NK-92 treated with Interleukin-12 subunit alpha and Interleukin-12 subunit beta, amount 100 ng/mL, for 24 hours (cell line): Measurements from ENCODE around the gene ARMH4.

Experiments used
- DNase-seq: peaks from one replicate; lab custom pipeline; 2025; lab: John Stamatoyannopoulos, UW

Gene ARMH4

GRCh38 chr14:58027904-58028303, 124.1 kb downstream of the ARMH4 start:
- DNase-seq, result no peak

GRCh38 chr14:58026967-58027366, 125.0 kb downstream of the ARMH4 start:
- no peak for DNase-seq

- no peak for DNase-seq
Observed at GRCh38 chr14:58026219-58026618, 125.8 kb downstream of the ARMH4 start.

GRCh38 chr14:58014778-58015177, 137.2 kb downstream of the ARMH4 start:
- no peak for DNase-seq

- DNase-seq, result no peak
Observed at GRCh38 chr14:58002618-58003017, 149.4 kb downstream of the ARMH4 start.

GRCh38 chr14:57999979-58000378, 152.0 kb downstream of the ARMH4 start:
- DNase-seq, result no peak

GRCh38 chr14:57999471-57999870, 152.5 kb downstream of the ARMH4 start:
- no peak for DNase-seq

- DNase-seq, result no peak
Observed at GRCh38 chr14:57998766-57999165, 153.2 kb downstream of the ARMH4 start.

GRCh38 chr14:57991353-57991752, 160.7 kb downstream of the ARMH4 start:
- no peak for DNase-seq

- no peak for DNase-seq
Observed at GRCh38 chr14:57988445-57988844, 163.6 kb downstream of the ARMH4 start.

GRCh38 chr14:57987596-57988300, 164.3 kb downstream of the ARMH4 start:
- DNase-seq, result no peak

GRCh38 chr14:57987051-57987450, 165.0 kb downstream of the ARMH4 start:
- no peak for DNase-seq

- DNase-seq, result no peak
Observed at GRCh38 chr14:57982804-57983634, 169.0 kb downstream of the ARMH4 start.

GRCh38 chr14:57981817-57982560, 170.0 kb downstream of the ARMH4 start:
- no peak for DNase-seq

GRCh38 chr14:57979376-57980048, 172.5 kb downstream of the ARMH4 start:
- no peak for DNase-seq

GRCh38 chr14:57976701-57977100, 175.3 kb downstream of the ARMH4 start:
- DNase-seq, result no peak

- DNase-seq, result no peak
Observed at GRCh38 chr14:57974896-57975295, 177.1 kb downstream of the ARMH4 start.

GRCh38 chr14:57970594-57970993, 181.4 kb downstream of the ARMH4 start:
- no peak for DNase-seq

- DNase-seq, result no peak
Observed at GRCh38 chr14:57970175-57970574, 181.8 kb downstream of the ARMH4 start.

GRCh38 chr14:57963071-57963470, 188.9 kb downstream of the ARMH4 start:
- no peak for DNase-seq

- no peak for DNase-seq
Observed at GRCh38 chr14:57962325-57963035, 189.5 kb downstream of the ARMH4 start.

- no peak for DNase-seq
Observed at GRCh38 chr14:57961786-57962060, 190.3 kb downstream of the ARMH4 start.
